Right ventricle myocardium superior (tissue), 1 donor: ENCODE data around the gene CDH1. TPM values are rescaled to one million over a fixed set of nuclear protein-coding genes. Genes with fewer than 3 reads are reported as not detected.
A peak's percentile ranks its signal among the peaks of the same experiment; 100 is the strongest.

Experiments
- ATAC-seq: fragments of 200-7000 bp; cut with Tn5 transposase; one replicate; pipeline ENCODE4 v1.9.1; 2020; ENCODE audit warnings: mild to moderate bottlenecking; ENCODE audit not compliant: poor library complexity
- DNase-seq: peaks from one replicate; pipeline ENCODE4 v3.0.0-alpha.2; 2020
- intact Hi-C: fragments of 100-400 bp; cut with DNase I; formaldehyde crosslinking; loops from one replicate; pipeline ENCODE4 v1.11.2; 2022
- total RNA-seq: library from RNA; stranded (reverse); fragmentation: NEBNext Ultra II Directional; extraction: Animal tissue kit (Norgen Biotek cat#: 25700); gene quantifications from one replicate; pipeline ENCODE4 v1.2.1, GENCODE V29; 2021
- donor health status: DM: no; HTN: yes; CAD: no; lungs with severe emphysema.

Gene CDH1
- total RNA-seq, 1 donor from 2014 or later: not detected

DNA sequence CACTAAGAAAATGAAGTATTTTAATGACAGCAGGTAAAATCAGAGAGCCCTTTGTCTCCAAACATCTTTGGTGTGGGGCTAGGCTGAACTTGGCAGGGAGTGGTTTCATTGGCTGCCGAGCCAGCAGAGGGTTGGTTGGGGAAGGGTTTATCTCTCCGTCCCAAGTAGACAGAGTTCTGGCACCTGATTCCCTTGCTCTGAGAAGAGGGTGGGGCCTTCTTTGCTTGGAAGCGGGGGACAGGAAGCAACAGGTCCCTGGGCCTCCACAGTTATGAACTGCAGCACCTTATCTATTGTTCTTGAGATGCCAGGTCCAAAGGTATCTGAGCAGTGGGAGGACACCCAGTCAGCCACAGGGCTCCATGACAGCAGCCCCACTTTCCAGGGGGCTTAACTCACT lies 12.3 kb upstream of the CDH1 start:
- intact Hi-C loops: no loop called here
- DNase-seq (no peak), ATAC-seq (no peak)

DNA sequence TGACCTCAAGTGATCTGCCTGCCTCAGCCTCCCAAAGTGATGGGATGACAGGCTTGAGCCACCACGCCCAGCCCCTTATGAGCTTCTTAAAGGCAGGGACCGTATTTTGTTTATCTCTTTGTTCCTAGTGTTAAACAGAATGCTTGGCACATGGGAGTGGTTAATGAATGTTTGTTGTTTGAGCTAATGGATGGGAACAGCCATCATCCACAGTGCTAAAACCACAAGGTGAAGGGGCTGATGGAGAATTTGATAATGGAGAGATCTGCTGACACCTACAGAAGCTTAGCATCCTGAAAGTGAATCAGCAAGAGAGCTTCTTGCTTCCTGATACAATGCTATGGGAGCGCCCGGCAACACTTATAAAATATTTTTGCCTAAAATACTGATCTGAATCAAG lies 8.6 kb upstream of the CDH1 start:
- DNase-seq (no peak), ATAC-seq (no peak)
- intact Hi-C loops: no loop called here

GRCh38 chr16:68731637-68732036 lies 5.5 kb upstream of the CDH1 start:
- intact Hi-C loops: no loop called here
- ATAC-seq (no peak), DNase-seq (no peak)

- DNase-seq: no peak
- intact Hi-C loops: no loop called here
- ATAC-seq: no peak
These were observed 4.9 kb upstream of the CDH1 start for GRCh38 chr16:68732042-68732680.

GRCh38 chr16:68732741-68733399 lies 4.2 kb upstream of the CDH1 start:
- intact Hi-C loops: no loop called here
- no peak for DNase-seq
- no peak for ATAC-seq

DNA sequence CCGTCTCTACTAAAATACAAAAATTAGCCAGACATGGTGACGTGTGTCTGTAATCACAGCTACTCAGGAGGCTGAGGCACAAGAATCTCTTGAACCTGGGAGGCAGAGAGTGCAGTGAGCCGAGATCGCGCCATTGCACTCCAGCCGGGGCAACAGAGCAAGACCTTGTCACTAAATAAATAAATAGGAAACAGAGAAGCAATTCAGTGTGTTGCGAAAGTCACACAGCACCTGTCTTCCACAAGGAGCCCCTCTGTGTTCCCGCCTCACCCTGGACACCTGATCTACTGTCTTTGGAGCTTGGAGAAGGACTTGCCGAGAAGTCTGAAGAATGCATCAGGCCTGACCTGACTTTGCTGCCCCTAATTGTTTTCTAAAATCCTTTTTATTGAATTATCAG lies 3.5 kb upstream of the CDH1 start:
- no peak for ATAC-seq
- DNase-seq: no peak
- intact Hi-C loops: no loop called here

GRCh38 chr16:68734782-68735181 lies 2.3 kb upstream of the CDH1 start:
- no peak for ATAC-seq
- DNase-seq: no peak
- intact Hi-C loops: no loop called here

DNA sequence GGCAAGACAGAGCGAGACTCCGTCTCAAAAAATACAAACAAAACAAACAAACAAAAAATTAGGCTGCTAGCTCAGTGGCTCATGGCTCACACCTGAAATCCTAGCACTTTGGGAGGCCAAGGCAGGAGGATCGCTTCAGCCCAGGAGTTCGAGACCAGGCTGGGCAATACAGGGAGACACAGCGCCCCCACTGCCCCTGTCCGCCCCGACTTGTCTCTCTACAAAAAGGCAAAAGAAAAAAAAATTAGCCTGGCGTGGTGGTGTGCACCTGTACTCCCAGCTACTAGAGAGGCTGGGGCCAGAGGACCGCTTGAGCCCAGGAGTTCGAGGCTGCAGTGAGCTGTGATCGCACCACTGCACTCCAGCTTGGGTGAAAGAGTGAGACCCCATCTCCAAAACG lies 531 bp upstream of the CDH1 start:
- intact Hi-C loops: no loop called here
- DNase-seq (no peak), ATAC-seq (no peak)

DNA sequence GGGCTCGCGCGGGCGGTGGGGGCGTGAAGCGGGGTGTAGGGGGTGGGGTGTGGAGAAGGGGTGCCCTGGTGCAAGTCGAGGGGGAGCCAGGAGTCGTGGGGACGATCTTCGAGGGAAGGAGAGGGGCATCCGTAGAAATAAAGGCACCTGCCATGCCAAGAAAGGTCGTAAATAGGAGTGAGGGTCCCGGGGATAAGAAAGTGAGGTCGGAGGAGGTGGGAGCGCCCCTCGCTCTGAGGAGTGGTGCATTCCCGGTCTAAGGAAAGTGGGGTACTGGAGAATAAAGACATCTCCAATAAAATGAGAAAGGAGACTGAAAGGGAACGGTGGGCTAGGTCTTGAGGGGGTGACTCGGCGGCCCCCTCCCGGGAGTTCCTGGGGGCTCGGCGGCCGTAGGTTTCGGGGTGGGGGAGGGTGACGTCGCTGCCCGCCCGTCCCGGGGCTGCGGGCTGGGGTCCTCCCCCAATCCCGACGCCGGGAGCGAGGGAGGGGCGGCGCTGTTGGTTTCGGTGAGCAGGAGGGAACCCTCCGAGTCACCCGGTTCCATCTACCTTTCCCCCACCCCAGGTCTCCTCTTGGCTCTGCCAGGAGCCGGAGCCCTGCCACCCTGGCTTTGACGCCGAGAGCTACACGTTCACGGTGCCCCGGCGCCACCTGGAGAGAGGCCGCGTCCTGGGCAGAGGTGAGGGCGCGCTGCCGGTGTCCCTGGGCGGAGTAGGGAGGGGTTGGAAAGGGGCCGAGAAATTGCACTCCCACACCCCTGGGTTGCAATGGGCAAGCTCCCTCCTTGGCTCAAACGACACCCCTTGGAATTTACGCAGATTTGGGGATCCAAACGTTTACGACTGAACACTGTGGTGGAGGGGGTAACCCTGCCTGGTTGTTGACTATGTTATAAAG lies 888 bp downstream of the CDH1 start:
- ATAC-seq: peak; percentile 39
- intact Hi-C loops: no loop called here
- no peak for DNase-seq

DNA sequence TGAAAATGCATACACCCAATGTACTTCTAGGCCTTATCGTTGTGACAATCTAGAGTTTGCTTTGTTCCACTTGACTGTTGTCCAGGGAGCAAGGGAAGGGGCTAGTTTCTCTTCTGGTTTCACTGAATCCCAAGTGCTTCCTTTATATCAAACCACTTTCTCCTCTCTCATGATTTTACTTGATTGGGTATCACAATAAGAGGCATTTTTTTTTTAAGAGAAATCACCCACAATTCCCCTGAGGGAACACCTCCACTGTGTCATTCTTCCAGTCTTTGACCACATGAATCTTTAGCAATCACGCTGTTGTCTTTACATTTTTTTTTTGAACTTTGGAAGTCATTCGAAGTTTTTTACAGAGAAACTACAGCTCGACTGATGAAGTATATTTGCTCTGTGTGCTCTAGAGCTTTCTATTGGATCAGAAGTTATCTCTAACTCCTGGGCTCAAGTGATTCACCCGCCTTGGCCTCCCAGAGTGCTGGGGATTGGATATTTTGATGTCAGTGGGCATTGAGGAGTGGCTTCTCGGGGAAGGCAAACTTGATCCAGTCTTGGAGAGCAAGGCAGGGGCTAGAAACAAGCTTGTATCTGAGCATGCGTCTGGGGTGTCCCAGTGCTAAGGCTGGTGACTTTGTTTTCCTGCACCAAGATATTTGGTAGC lies 3.0 kb downstream of the CDH1 start:
- no peak for ATAC-seq
- no peak for DNase-seq
- intact Hi-C loops: no loop called here

DNA sequence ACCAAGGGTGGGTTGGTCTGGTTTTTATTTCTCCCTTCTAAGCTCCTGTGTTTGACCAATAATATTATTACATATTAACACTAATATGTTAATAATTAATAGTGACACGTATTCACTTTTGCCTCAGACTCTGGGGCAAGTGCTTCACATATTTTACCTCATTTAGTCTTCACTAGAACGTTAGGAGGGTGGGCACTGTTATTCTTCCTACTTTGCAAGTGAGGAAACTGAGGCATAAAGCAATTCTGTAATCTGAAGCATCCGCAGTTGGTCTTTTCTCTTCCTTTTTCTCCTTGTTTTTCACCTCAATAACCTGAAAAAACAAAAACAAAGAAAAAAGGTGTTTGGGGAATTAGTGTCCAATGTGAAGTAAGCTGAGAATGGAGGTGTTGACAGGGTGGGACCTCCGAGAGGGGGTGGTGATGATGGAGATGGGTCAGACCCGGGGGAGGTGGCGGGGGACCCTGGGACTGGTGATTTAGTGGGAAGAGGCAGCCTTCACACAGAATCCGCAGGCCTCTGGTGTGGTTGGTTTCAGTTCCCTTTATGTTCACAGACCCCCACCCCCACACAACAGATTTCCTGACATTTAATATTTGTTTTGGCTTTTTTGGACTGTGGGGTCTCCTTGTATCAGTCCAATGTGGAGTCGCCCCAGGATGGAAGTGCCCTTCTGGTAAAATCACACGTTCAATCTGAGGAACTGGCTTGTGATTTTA lies 3.7 kb downstream of the CDH1 start:
- intact Hi-C loops: no loop called here
- no peak for ATAC-seq
- DNase-seq: no peak

DNA sequence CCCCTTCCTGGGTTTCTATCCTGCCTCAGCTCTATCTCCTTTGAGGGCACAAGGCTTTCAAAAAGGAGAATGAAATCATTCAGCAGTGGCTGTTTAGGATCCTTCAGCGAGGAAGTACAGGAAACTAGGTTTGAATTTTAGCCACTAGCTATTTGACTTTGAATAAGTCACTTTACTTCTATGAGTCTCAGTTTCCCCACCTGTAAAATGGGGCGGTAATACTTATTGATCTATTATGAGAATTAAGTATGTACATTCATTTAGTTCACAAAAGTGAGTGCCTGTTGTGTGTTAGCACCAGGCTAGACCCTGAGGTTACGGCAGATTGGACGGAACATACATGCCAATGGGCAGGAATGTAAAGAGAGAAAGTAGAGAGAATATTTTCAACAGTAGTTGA lies 6.6 kb downstream of the CDH1 start:
- ATAC-seq (no peak), DNase-seq (no peak)
- intact Hi-C loops: no loop called here

GRCh38 chr16:68744744-68745280 lies 7.7 kb downstream of the CDH1 start:
- DNase-seq (no peak), ATAC-seq (no peak)
- intact Hi-C loops: no loop called here

GRCh38 chr16:68746951-68747350 lies 9.9 kb downstream of the CDH1 start:
- ATAC-seq: no peak
- intact Hi-C loops: no loop called here
- DNase-seq: no peak

DNA sequence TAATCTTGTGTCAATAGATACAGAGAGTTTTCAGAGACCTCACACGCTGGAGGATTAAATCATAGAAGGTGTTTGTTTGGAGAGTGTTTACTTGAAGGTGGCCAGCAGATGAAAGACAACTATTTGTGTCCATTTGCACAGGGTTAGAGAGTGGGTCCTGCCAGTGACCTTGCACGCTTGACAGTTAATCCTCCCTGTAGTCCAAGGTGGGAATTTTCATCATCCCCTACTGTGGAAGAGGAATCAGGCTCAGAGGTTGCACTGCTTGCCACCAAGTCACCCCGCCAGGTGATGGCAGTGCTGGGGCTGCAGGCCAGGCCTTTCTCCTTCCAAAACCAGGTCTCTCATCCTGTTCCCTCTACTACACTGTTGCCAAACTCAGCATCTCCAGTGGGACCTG lies 12.3 kb downstream of the CDH1 start:
- no peak for DNase-seq
- intact Hi-C loops: no loop called here
- ATAC-seq: no peak

DNA sequence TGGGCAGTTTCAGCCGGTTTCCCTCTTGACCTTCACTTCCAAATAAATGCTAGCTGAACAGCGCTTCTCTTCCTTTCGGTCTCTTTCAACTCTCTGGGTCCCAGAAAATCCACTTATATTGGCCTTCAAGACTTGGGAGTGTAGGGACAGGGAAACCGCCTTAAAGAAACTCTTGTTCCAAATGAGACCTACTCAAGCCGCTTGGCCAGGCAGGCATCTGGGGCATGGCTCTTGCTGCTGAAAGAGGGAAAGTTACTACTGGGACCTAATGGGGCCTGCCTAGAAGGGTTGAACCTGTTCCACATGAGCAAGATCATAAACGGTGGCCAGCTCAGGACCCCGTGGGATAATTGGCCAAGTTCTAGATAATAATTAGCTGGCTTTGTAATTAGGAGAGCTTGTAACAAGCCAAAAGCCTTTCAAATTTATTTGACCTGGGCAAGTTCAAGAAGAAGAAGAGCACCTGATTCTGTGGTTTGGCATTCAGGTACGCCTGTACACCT lies 13.2 kb downstream of the CDH1 start:
- no peak for DNase-seq
- intact Hi-C loops: no loop called here
- no peak for ATAC-seq

DNA sequence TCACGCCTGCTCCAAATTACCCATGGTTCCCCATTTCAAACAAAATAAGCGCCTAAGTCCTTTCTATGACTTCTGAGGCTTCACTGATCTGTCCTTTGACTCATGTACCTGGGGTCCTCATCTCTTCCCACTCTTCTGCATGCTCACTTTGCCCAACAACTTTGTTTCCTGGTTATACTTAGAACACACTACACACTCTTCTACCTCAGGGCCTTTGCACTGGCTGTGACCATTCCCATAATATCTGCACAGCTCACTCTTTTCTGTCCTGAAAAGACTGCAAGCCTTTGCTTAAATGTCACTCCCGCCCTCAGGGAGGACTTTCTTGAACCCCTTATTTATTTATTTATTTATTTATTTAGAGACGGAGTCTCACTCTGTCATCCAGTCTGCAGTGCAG lies 14.1 kb downstream of the CDH1 start:
- intact Hi-C loops: no loop called here

DNA sequence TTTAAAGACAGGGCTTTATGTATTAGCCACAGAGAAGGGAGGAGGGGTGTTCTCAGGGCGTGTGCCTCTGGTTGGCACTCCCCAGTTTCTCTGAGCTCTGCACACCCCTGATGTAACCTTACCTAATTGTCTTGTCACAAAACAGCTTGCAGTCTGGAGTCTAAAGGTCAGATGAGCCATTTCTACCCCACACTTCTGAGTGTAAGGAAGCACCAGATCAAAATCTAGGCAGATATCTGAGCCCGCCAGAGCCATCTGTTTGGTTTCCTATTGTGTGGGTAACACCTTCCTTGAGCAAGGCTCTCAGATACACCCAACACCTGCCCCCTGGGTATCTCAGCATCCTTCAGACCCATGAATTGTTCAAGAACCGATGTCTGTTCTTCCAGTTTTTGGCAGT lies 15.5 kb downstream of the CDH1 start:
- intact Hi-C loops: no loop called here
- no peak for DNase-seq
- ATAC-seq: no peak

More for the DNA sequence above, 14.1 kb downstream of the CDH1 start:
- ATAC-seq (no peak), DNase-seq (no peak)
